ENCODE measurements around the gene ITIH2.

- TF ChIP-seq, protein P1, sequence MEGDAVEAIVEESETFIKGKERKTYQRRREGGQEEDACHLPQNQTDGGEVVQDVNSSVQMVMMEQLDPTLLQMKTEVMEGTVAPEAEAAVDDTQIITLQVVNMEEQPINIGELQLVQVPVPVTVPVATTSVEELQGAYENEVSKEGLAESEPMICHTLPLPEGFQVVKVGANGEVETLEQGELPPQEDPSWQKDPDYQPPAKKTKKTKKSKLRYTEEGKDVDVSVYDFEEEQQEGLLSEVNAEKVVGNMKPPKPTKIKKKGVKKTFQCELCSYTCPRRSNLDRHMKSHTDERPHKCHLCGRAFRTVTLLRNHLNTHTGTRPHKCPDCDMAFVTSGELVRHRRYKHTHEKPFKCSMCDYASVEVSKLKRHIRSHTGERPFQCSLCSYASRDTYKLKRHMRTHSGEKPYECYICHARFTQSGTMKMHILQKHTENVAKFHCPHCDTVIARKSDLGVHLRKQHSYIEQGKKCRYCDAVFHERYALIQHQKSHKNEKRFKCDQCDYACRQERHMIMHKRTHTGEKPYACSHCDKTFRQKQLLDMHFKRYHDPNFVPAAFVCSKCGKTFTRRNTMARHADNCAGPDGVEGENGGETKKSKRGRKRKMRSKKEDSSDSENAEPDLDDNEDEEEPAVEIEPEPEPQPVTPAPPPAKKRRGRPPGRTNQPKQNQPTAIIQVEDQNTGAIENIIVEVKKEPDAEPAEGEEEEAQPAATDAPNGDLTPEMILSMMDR (IDR thresholded peaks at IDR 0.05; ENCODE audit: low read length) = no peak
- no peak for TF ChIP-seq EZH2 (optimal IDR thresholded peaks at IDR 0.05; ENCODE audit: low read depth, low read length)
Measured at GRCh38 chr10:7702288-7702812, 766 bp upstream of the ITIH2 start.
